IPS-20b (cell line): ENCODE measurements around the gene SMIM27.
"Not testable (repeated sequence)": the region's sequence is repeated elsewhere in the genome, so short reads cannot be mapped to it uniquely, and the experiment has no call there.

Source experiments
- H3K27ac ChIP-seq: one replicate; pipeline ENCODE4 v1.5.1; 2013; ENCODE audit warnings: low read length
- H3K27me3 ChIP-seq: 2 replicates; pipeline ENCODE4 v1.6.1; 2013; ENCODE audit warnings: mild to moderate bottlenecking, low read length, inconsistent platforms; ENCODE audit not compliant: insufficient read depth
- H3K36me3 ChIP-seq: 2 replicates; pipeline ENCODE4 v1.6.1; 2013; ENCODE audit warnings: low read depth, mild to moderate bottlenecking, inconsistent platforms, low read length, moderate library complexity; ENCODE audit not compliant: insufficient read depth
- H3K4me1 ChIP-seq: 2 replicates; pipeline ENCODE4 v1.6.1; 2013; ENCODE audit warnings: mild to moderate bottlenecking, control low read depth, inconsistent platforms, low read length, moderate library complexity; ENCODE audit not compliant: insufficient read depth
- H3K4me3 ChIP-seq: 2 replicates; pipeline ENCODE4 v1.5.1; 2013; ENCODE audit warnings: mild to moderate bottlenecking, low read length, inconsistent platforms
- H3K9ac ChIP-seq: 2 replicates; pipeline ENCODE4 v1.6.1; 2013; ENCODE audit warnings: low read depth, mild to moderate bottlenecking, inconsistent platforms, low read length, moderate library complexity
- H3K9me3 ChIP-seq: 2 replicates; pipeline ENCODE4 v1.6.1; 2013; ENCODE audit warnings: mild to moderate bottlenecking, low read depth, low read length, inconsistent platforms; ENCODE audit not compliant: insufficient read depth

The SMIM27 gene

GRCh38 chr9:32526707-32527048 is 25.4 kb upstream of the SMIM27 start:
- Histone ChIP-seq H3K4me3 (peak overlapping the region; percentile 92), H3K36me3 (no peaks in the 10 kb centered on the region), H3K27ac (no peak overlapping the region), H3K9me3 (peaks cover 6% of the 10 kb centered on the region; the same call in 1 of the 2 replicates), H3K27me3 (no peaks in the 10 kb centered on the region), H3K4me1 (no peaks in the 10 kb centered on the region; the same call in 1 of the 2 replicates), H3K9ac (peak overlapping the region; percentile 78; the same call in 1 of the 2 replicates)

- Histone ChIP-seq H3K4me1 (no peaks in the 10 kb centered on the region), H3K27me3 (no peaks in the 10 kb centered on the region), H3K9ac (no peak overlapping the region), H3K4me3 (no peak overlapping the region), H3K9me3 (no peaks in the 10 kb centered on the region), H3K27ac (no peak overlapping the region), H3K36me3 (no peaks in the 10 kb centered on the region)
These were observed 18.8 kb upstream of the SMIM27 start for GRCh38 chr9:32533336-32533735.

GRCh38 chr9:32533816-32534215 is 18.3 kb upstream of the SMIM27 start:
- H3K4me3 ChIP-seq = no peak overlapping the region
- H3K9ac ChIP-seq = no peak overlapping the region
- no peaks in the 10 kb centered on the region for H3K9me3 ChIP-seq
- H3K27me3 ChIP-seq = no peaks in the 10 kb centered on the region
- H3K27ac ChIP-seq = no peak overlapping the region
- no peaks in the 10 kb centered on the region for H3K36me3 ChIP-seq
- H3K4me1 ChIP-seq = no peaks in the 10 kb centered on the region

- no peak overlapping the region for H3K9ac ChIP-seq
- H3K4me1 ChIP-seq = no peaks in the 10 kb centered on the region
- H3K27me3 ChIP-seq = no peaks in the 10 kb centered on the region
- H3K27ac ChIP-seq = no peak overlapping the region
- H3K36me3 ChIP-seq = peaks cover 55% of the 10 kb centered on the region
- H3K9me3 ChIP-seq = no peaks in the 10 kb centered on the region; the same call in 1 of the 2 replicates
- no peak overlapping the region for H3K4me3 ChIP-seq
These were observed 9.1 kb upstream of the SMIM27 start for GRCh38 chr9:32543047-32543446.

- peaks cover 49% of the 10 kb centered on the region for H3K36me3 ChIP-seq
- H3K27ac ChIP-seq = no peak overlapping the region
- no peaks in the 10 kb centered on the region for H3K4me1 ChIP-seq
- H3K4me3 ChIP-seq = no peak overlapping the region
- H3K27me3 ChIP-seq = no peaks in the 10 kb centered on the region
- H3K9me3 ChIP-seq = no peaks in the 10 kb centered on the region; the same call in 1 of the 2 replicates
- no peak overlapping the region for H3K9ac ChIP-seq
These were observed 6.2 kb upstream of the SMIM27 start for GRCh38 chr9:32545884-32546283.

- H3K4me3 ChIP-seq, H3K27ac ChIP-seq, H3K9ac ChIP-seq, H3K27me3 ChIP-seq, H3K9me3 ChIP-seq, H3K4me1 ChIP-seq: not testable (repeated sequence)
- H3K36me3 ChIP-seq = peaks cover 26% of the 10 kb centered on the region
These were observed 3.9 kb upstream of the SMIM27 start for GRCh38 chr9:32548213-32548612.

GRCh38 chr9:32550150-32550561 is 2.0 kb upstream of the SMIM27 start:
- Histone ChIP-seq H3K27me3 (no peaks in the 10 kb centered on the region), H3K9me3 (no peaks in the 10 kb centered on the region), H3K9ac (peak overlapping the region; percentile 88), H3K27ac (peak overlapping the region; percentile 40), H3K4me1 (no peaks in the 10 kb centered on the region; the same call in 1 of the 2 replicates), H3K36me3 (peaks cover 14% of the 10 kb centered on the region), H3K4me3 (peak overlapping the region; percentile 94)

GRCh38 chr9:32550562-32551275 is 1.4 kb upstream of the SMIM27 start:
- Histone ChIP-seq H3K4me3 (peak overlapping the region; percentile 94), H3K36me3 (peaks cover 14% of the 10 kb centered on the region), H3K27me3 (no peaks in the 10 kb centered on the region), H3K4me1 (no peaks in the 10 kb centered on the region; the same call in 1 of the 2 replicates), H3K9me3 (no peaks in the 10 kb centered on the region), H3K9ac (peak overlapping the region; percentile 98), H3K27ac (peak overlapping the region; percentile 91)

GRCh38 chr9:32551276-32552051 is 663 bp upstream of the SMIM27 start:
- Histone ChIP-seq H3K27me3 (no peaks in the 10 kb centered on the region), H3K27ac (peak overlapping the region; percentile 91), H3K9me3 (no peaks in the 10 kb centered on the region), H3K36me3 (peaks cover 14% of the 10 kb centered on the region), H3K4me3 (peak overlapping the region; percentile 94), H3K9ac (peak overlapping the region; percentile 98), H3K4me1 (no peaks in the 10 kb centered on the region; the same call in 1 of the 2 replicates)

GRCh38 chr9:32554107-32554506 is 2.0 kb downstream of the SMIM27 start:
- no peak overlapping the region for H3K4me3 ChIP-seq
- no peaks in the 10 kb centered on the region; the same call in 1 of the 2 replicates for H3K4me1 ChIP-seq
- H3K27me3 ChIP-seq = no peaks in the 10 kb centered on the region
- peaks cover 4% of the 10 kb centered on the region for H3K36me3 ChIP-seq
- H3K9ac ChIP-seq = no peak overlapping the region
- no peaks in the 10 kb centered on the region for H3K9me3 ChIP-seq
- no peak overlapping the region for H3K27ac ChIP-seq

- no peaks in the 10 kb centered on the region for H3K27me3 ChIP-seq
- no peak overlapping the region for H3K4me3 ChIP-seq
- no peaks in the 10 kb centered on the region; the same call in 1 of the 2 replicates for H3K36me3 ChIP-seq
- no peaks in the 10 kb centered on the region; the same call in 1 of the 2 replicates for H3K4me1 ChIP-seq
- no peaks in the 10 kb centered on the region for H3K9me3 ChIP-seq
- H3K9ac ChIP-seq = no peak overlapping the region
- no peak overlapping the region for H3K27ac ChIP-seq
These were observed 2.5 kb downstream of the SMIM27 start for GRCh38 chr9:32554591-32554990.
